Mesenchymal stem cell (in vitro differentiated cells and primary cell): ENCODE results near the gene MSTN.
"Not testable (repeated sequence)": the region's sequence is repeated elsewhere in the genome, so short reads cannot be mapped to it uniquely, and the experiment has no call there.

Source experiments
- DNase-seq: peaks from one replicate; pipeline ENCODE4 v3.0.0-alpha.2; 2013
- H2AFZ ChIP-seq: one replicate; pipeline ENCODE4 v1.6.1; 2013; ENCODE audit warnings: low read depth, mild to moderate bottlenecking, control low read depth, inconsistent platforms, low read length, moderate library complexity
- H2AK5ac ChIP-seq: 2 replicates; pipeline ENCODE4 v1.6.1; 2013; ENCODE audit warnings: low read length, moderate library complexity, mild to moderate bottlenecking, inconsistent platforms; ENCODE audit not compliant: severe bottlenecking
- H2BK120ac ChIP-seq: one replicate; pipeline ENCODE4 v1.6.1; 2013; ENCODE audit warnings: low read depth, mild to moderate bottlenecking, inconsistent platforms, low read length, moderate library complexity
- H2BK12ac ChIP-seq, 2 experiments: one replicate each; pipeline ENCODE4 v1.6.1; 2013; ENCODE audit warnings: inconsistent platforms in 2 of 2, low read length in 2 of 2, mild to moderate bottlenecking in 2 of 2, moderate library complexity in 2 of 2, control low read depth in 1 of 2
- H2BK15ac ChIP-seq: one replicate; pipeline ENCODE4 v1.6.1; 2013; ENCODE audit warnings: mild to moderate bottlenecking, low read depth, inconsistent platforms; ENCODE audit not compliant: poor library complexity, severe bottlenecking
- H2BK5ac ChIP-seq: 2 replicates; pipeline ENCODE4 v1.6.1; 2013; ENCODE audit warnings: low read depth, mild to moderate bottlenecking, low read length, control low read depth, inconsistent platforms; ENCODE audit not compliant: poor library complexity, severe bottlenecking
- H3K14ac ChIP-seq, 2 experiments: one replicate each; pipeline ENCODE4 v1.6.1; 2013; ENCODE audit warnings: inconsistent platforms in 2 of 2, low read length in 2 of 2, control low read depth in 1 of 2, mild to moderate bottlenecking in 1 of 2, moderate library complexity in 1 of 2
- H3K18ac ChIP-seq, 2 experiments: one replicate each; pipeline ENCODE4 v1.6.1; 2013; ENCODE audit warnings: inconsistent platforms in 2 of 2, low read length in 2 of 2, control low read depth in 1 of 2, low read depth in 1 of 2, mild to moderate bottlenecking in 1 of 2
- H3K23ac ChIP-seq, 2 experiments: one replicate each; pipeline ENCODE4 v1.6.1; 2013; ENCODE audit warnings: inconsistent platforms in 2 of 2, low read length in 2 of 2, mild to moderate bottlenecking in 2 of 2, moderate library complexity in 2 of 2, control low read depth in 1 of 2
- H3K27ac ChIP-seq: 2 replicates; pipeline ENCODE4 v1.5.1; 2013; ENCODE audit warnings: mild to moderate bottlenecking, moderate library complexity, low read length, control low read depth, inconsistent platforms; ENCODE audit not compliant: poor library complexity, severe bottlenecking
- H3K27me3 ChIP-seq, 2 experiments: 2 replicates each; pipeline versions ENCODE4 v1.6.1 to v1.7.0; 2013; ENCODE audit warnings: low read length in 2 of 2, mild to moderate bottlenecking in 2 of 2, moderate library complexity in 2 of 2, control low read depth in 1 of 2, inconsistent platforms in 1 of 2; ENCODE audit not compliant: control insufficient read depth in 1 of 2, insufficient read depth in 1 of 2
- H3K36me3 ChIP-seq, 2 experiments: 2 replicates each; pipeline versions ENCODE4 v1.6.1 to v1.7.0; 2013; ENCODE audit warnings: low read length in 2 of 2, control low read depth in 1 of 2, inconsistent platforms in 1 of 2, low read depth in 1 of 2, mild to moderate bottlenecking in 1 of 2; ENCODE audit not compliant: insufficient read depth in 2 of 2, control insufficient read depth in 1 of 2
- H3K4ac ChIP-seq, 2 experiments: one replicate each; pipeline ENCODE4 v1.6.1; 2013; ENCODE audit warnings: inconsistent platforms in 2 of 2, low read length in 2 of 2, mild to moderate bottlenecking in 2 of 2, moderate library complexity in 2 of 2, control low read depth in 1 of 2, low read depth in 1 of 2
- H3K4me1 ChIP-seq: 2 replicates; pipeline ENCODE4 v1.6.1; 2013; ENCODE audit warnings: low read depth, low read length, control low read depth; ENCODE audit not compliant: control insufficient read depth, insufficient read depth
- H3K4me2 ChIP-seq: 2 replicates; pipeline ENCODE4 v1.6.1; 2013; ENCODE audit warnings: low read length, mild to moderate bottlenecking, inconsistent platforms; ENCODE audit not compliant: poor library complexity, severe bottlenecking
- H3K4me3 ChIP-seq, 2 experiments: 2 replicates each; pipeline versions ENCODE4 v1.5.1 to v1.7.0; 2013; ENCODE audit warnings: low read length in 2 of 2, mild to moderate bottlenecking in 2 of 2, control low read depth in 1 of 2, low read depth in 1 of 2; ENCODE audit not compliant: insufficient read depth in 1 of 2
- H3K79me1 ChIP-seq: replicated peaks from 2 replicates; pipeline ENCODE4 v1.6.1; 2013; ENCODE audit warnings: mild to moderate bottlenecking, control low read depth, low read length, inconsistent platforms; ENCODE audit not compliant: poor library complexity, severe bottlenecking
- H3K9ac ChIP-seq: 2 replicates; pipeline ENCODE4 v1.7.0; 2013; ENCODE audit warnings: mild to moderate bottlenecking, low read length, moderate library complexity
- H3K9me3 ChIP-seq: 2 replicates; pipeline ENCODE4 v1.7.0; 2013; ENCODE audit warnings: mild to moderate bottlenecking, low read length; ENCODE audit not compliant: control insufficient read depth
- H4K8ac ChIP-seq: one replicate; pipeline ENCODE4 v1.6.1; 2013; ENCODE audit warnings: inconsistent platforms, mild to moderate bottlenecking, low read length, moderate library complexity
- H4K91ac ChIP-seq: one replicate; pipeline ENCODE4 v1.6.1; 2013; ENCODE audit warnings: mild to moderate bottlenecking, low read length, inconsistent platforms
- WGBS: methylation state at CpG from one replicate; pipeline ENCODE4 v1.1.7; 2013; ENCODE audit warnings: mixed read lengths; 5-methylcytosine and 5-hydroxymethylcytosine counted together

MSTN gene

GRCh38 chr2:190023860-190024259 lies 38.7 kb downstream of the MSTN start:
- H3K4me1 ChIP-seq = no peaks in the 10 kb centered on the region
- H4K8ac ChIP-seq = no peak overlapping the region
- 32% methylated on average over 2 of the region's 5 CpGs for WGBS
- H3K4me3 ChIP-seq = no peak overlapping the region
- H2AK5ac ChIP-seq = no peak overlapping the region
- peak; percentile 55 for DNase-seq
- no peak overlapping the region for H3K18ac ChIP-seq
- no peak overlapping the region for H2BK5ac ChIP-seq
- no peak overlapping the region for H4K91ac ChIP-seq
- H2AFZ ChIP-seq = no peak overlapping the region
- H3K27me3 ChIP-seq = no peaks in the 10 kb centered on the region
- no peak overlapping the region for H3K4ac ChIP-seq
- no peak overlapping the region for H3K27ac ChIP-seq
- H3K79me1 ChIP-seq = no peaks in the 10 kb centered on the region
- H3K9ac ChIP-seq = no peak overlapping the region
- H3K14ac ChIP-seq = no peak overlapping the region
- no peak overlapping the region for H2BK120ac ChIP-seq
- no peak overlapping the region for H3K23ac ChIP-seq
- peaks cover under 1% of the 10 kb centered on the region for H3K9me3 ChIP-seq
- H3K4me2 ChIP-seq = no peak overlapping the region
- H2BK15ac ChIP-seq = no peak overlapping the region
- H2BK12ac ChIP-seq = no peak overlapping the region
- H3K36me3 ChIP-seq = no peaks in the 10 kb centered on the region

DNA sequence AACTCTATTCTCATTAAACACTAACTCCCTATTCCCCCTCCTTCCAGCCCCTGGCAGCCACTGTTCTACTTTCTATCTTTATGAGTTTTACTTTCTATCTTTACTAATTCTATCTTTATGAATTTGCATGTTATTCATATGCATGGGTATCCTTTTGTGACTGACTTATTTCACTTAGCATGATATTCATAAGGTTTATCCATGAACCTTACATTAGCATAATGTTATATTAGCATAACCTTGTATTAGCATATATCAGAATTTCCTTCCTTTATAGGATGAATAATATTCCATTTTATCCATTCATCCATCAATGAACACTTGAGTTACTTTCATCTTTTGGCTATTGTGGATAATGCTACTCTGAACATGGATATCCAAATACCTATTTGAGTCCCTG lies 41.8 kb downstream of the MSTN start:
- Histone ChIP-seq H4K91ac (no peak overlapping the region), H2BK15ac (no peak overlapping the region), H3K36me3 (no peaks in the 10 kb centered on the region), H3K27me3 (no peaks in the 10 kb centered on the region), H3K27ac (no peak overlapping the region), H3K9ac (no peak overlapping the region), H3K23ac (no peak overlapping the region), H3K18ac (no peak overlapping the region), H3K4me1 (no peaks in the 10 kb centered on the region), H3K4me3 (no peak overlapping the region), H2AK5ac (no peak overlapping the region), H3K4ac (no peak overlapping the region), H2BK5ac (no peak overlapping the region), H3K4me2 (no peak overlapping the region), H2BK120ac (no peak overlapping the region), H3K14ac (no peak overlapping the region), H3K9me3 (peaks cover 32% of the 10 kb centered on the region), H4K8ac (no peak overlapping the region), H2AFZ (no peak overlapping the region), H2BK12ac (no peak overlapping the region), H3K79me1 (no peaks in the 10 kb centered on the region)
- no peak for DNase-seq

DNA sequence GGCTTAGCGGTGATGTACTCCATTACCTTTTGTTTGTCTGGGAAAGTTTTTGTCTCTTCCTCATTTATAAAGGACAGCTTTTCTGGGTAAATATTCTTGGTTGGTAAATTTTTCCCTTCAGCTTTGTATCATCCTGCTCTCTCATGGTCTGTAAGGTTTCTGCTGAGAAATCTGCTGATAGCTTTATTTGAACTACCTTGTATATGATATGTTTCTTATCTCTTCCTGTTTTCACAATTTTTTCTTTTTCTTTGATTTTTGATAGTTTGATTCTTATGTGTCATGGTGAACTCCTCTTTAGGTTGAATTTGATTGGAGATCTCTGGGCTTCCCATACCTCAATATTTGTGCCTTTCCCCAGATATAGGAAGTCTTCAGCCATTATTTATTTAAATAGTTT lies 44.7 kb downstream of the MSTN start:
- H3K27ac ChIP-seq = no peak overlapping the region
- H2BK12ac ChIP-seq = no peak overlapping the region
- no peaks in the 10 kb centered on the region for H3K27me3 ChIP-seq
- no peak overlapping the region for H4K91ac ChIP-seq
- no peaks in the 10 kb centered on the region for H3K79me1 ChIP-seq
- no peak for DNase-seq
- H2BK15ac ChIP-seq = no peak overlapping the region
- no peak overlapping the region for H3K4me2 ChIP-seq
- no peak overlapping the region for H2AK5ac ChIP-seq
- H3K4me1 ChIP-seq = no peaks in the 10 kb centered on the region
- H3K4ac ChIP-seq = no peak overlapping the region
- H3K9ac ChIP-seq = no peak overlapping the region
- H2AFZ ChIP-seq = no peak overlapping the region
- H3K23ac ChIP-seq = no peak overlapping the region
- 80% methylated on average over 1 of the region's 1 CpG for WGBS
- H4K8ac ChIP-seq = no peak overlapping the region
- peaks cover 43% of the 10 kb centered on the region for H3K9me3 ChIP-seq
- no peak overlapping the region for H3K4me3 ChIP-seq
- H3K36me3 ChIP-seq = no peaks in the 10 kb centered on the region
- no peak overlapping the region for H3K14ac ChIP-seq
- H2BK5ac ChIP-seq = no peak overlapping the region
- H2BK120ac ChIP-seq = no peak overlapping the region
- no peak overlapping the region for H3K18ac ChIP-seq

DNA sequence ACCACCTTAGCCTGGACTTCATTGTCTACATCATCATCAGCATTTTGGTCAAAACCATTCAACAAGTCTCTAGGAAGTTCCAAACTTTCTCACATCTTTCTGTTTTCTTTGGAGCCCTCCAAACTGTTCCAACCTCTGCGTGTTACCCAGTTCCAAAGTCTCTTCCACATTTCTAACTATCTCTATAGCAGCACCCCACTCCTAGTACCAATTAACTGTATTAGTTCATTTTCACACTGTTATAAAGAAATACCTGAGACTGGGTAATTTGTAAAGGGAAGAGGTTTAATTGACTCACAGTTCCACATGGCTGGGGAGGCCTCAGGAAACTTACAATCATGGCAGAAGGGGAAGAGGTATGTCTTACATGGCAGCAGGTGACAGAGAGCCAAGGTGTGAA lies 46.6 kb downstream of the MSTN start:
- not testable (repeated sequence) for H2AFZ ChIP-seq, DNase-seq, H3K18ac ChIP-seq, H2BK5ac ChIP-seq, H3K14ac ChIP-seq, H4K91ac ChIP-seq, H2BK15ac ChIP-seq, H3K27me3 ChIP-seq, H3K4me2 ChIP-seq, H3K27ac ChIP-seq, H2AK5ac ChIP-seq, H2BK120ac ChIP-seq, H4K8ac ChIP-seq, H2BK12ac ChIP-seq, H3K4me3 ChIP-seq, H3K4me1 ChIP-seq, H3K79me1 ChIP-seq, H3K4ac ChIP-seq, H3K36me3 ChIP-seq, H3K9ac ChIP-seq, H3K23ac ChIP-seq
- peaks cover 50% of the 10 kb centered on the region for H3K9me3 ChIP-seq
- no CpG with 5 or more reads among the region's 1 CpG for WGBS
